GM19099 (cell line): ENCODE data around the gene ARNT2.

Experiments used
- POLR2A ChIP-seq: IDR thresholded peaks from 3 replicates; pipeline ENCODE4 v1.6.1; 2011; ENCODE audit warnings: low read depth; ENCODE audit not compliant: insufficient read length; ENCODE audit errors: extremely low read depth

ARNT2 gene

GRCh38 chr15:80482696-80483095 lies 78.5 kb downstream of the ARNT2 start:
- TF ChIP-seq POLR2A, result no peak

GRCh38 chr15:80483725-80484161 lies 79.6 kb downstream of the ARNT2 start:
- no peak for TF ChIP-seq POLR2A

GRCh38 chr15:80484333-80484864 lies 80.2 kb downstream of the ARNT2 start:
- no peak for TF ChIP-seq POLR2A

- no peak for TF ChIP-seq POLR2A
Measured at GRCh38 chr15:80485370-80486164, 81.4 kb downstream of the ARNT2 start.

- TF ChIP-seq POLR2A, result no peak
Measured at GRCh38 chr15:80487839-80488390, 83.7 kb downstream of the ARNT2 start.

GRCh38 chr15:80489030-80489594 lies 84.9 kb downstream of the ARNT2 start:
- TF ChIP-seq POLR2A, result no peak

- no peak for TF ChIP-seq POLR2A
Measured at GRCh38 chr15:80490431-80490990, 86.3 kb downstream of the ARNT2 start.

- no peak for TF ChIP-seq POLR2A
Measured at GRCh38 chr15:80491163-80491847, 87.1 kb downstream of the ARNT2 start.

- no peak for TF ChIP-seq POLR2A
Measured at GRCh38 chr15:80492409-80492808, 88.2 kb downstream of the ARNT2 start.

GRCh38 chr15:80492874-80493273 lies 88.7 kb downstream of the ARNT2 start:
- no peak for TF ChIP-seq POLR2A

GRCh38 chr15:80494351-80494751 lies 90.2 kb downstream of the ARNT2 start:
- TF ChIP-seq POLR2A, result no peak

GRCh38 chr15:80494756-80495155 lies 90.6 kb downstream of the ARNT2 start:
- no peak for TF ChIP-seq POLR2A

- no peak for TF ChIP-seq POLR2A
Measured at GRCh38 chr15:80495401-80495942, 91.3 kb downstream of the ARNT2 start.

- TF ChIP-seq POLR2A, result no peak
Measured at GRCh38 chr15:80496096-80496495, 91.9 kb downstream of the ARNT2 start.

- no peak for TF ChIP-seq POLR2A
Measured at GRCh38 chr15:80497221-80497620, 93.0 kb downstream of the ARNT2 start.
